GM23338 (cell line): ENCODE measurements around the gene FMN1. TPM values are rescaled to one million over a fixed set of nuclear protein-coding genes. Genes with fewer than 3 reads are reported as not detected.

Experiments
- ATAC-seq: fragments of 200-7000 bp; cut with Tn5 transposase; 3 replicates; pipeline ENCODE4 v1.9.1; 2020
- DNase-seq: peaks from one replicate; pipeline ENCODE4 v3.0.0-alpha.2; 2015; ENCODE audit warnings: low spot score
- H2AFZ ChIP-seq: fragments of 200-600 bp; sonication (generic); 2 replicates; pipeline ENCODE4 v1.8.0; 2016; ENCODE audit warnings: antibody characterized with exemption, mild to moderate bottlenecking, moderate library complexity
- H3F3A ChIP-seq: fragments of 200-600 bp; sonication (generic); replicated peaks from 2 replicates; pipeline ENCODE4 v1.8.0; 2017; ENCODE audit warnings: antibody characterized with exemption, mixed run types, low read depth
- H3K27ac ChIP-seq: fragments of 200-600 bp; sonication (generic); 2 replicates; pipeline ENCODE4 v1.6.1; 2016; ENCODE audit warnings: low read depth
- H3K27me3 ChIP-seq: fragments of 200-600 bp; sonication (generic); 2 replicates; pipeline ENCODE4 v1.8.0; 2016; ENCODE audit warnings: mild to moderate bottlenecking, mixed run types, moderate library complexity; ENCODE audit not compliant: insufficient read depth
- H3K36me3 ChIP-seq: fragments of 200-600 bp; sonication (generic); 2 replicates; pipeline ENCODE4 v1.8.0; 2016; ENCODE audit warnings: mild to moderate bottlenecking; ENCODE audit not compliant: insufficient read depth
- H3K4me1 ChIP-seq: fragments of 200-600 bp; sonication (generic); 2 replicates; pipeline ENCODE4 v1.8.0; 2016; ENCODE audit warnings: mild to moderate bottlenecking, moderate library complexity; ENCODE audit not compliant: insufficient read depth
- H3K4me2 ChIP-seq: fragments of 200-600 bp; sonication (generic); 2 replicates; pipeline ENCODE4 v1.7.1; 2017; ENCODE audit warnings: mixed run types
- H3K4me3 ChIP-seq: fragments of 200-600 bp; sonication (generic); 2 replicates; pipeline ENCODE4 v1.6.1; 2016; ENCODE audit warnings: mixed run types
- H3K79me2 ChIP-seq: fragments of 200-600 bp; sonication (generic); replicated peaks from 2 replicates; pipeline ENCODE4 v1.8.0; 2017; ENCODE audit warnings: mild to moderate bottlenecking; ENCODE audit not compliant: insufficient read depth
- H3K9me2 ChIP-seq: fragments of 200-600 bp; sonication (generic); 2 replicates; pipeline ENCODE4 v1.8.0; 2017; ENCODE audit not compliant: insufficient read depth
- H4K20me1 ChIP-seq: fragments of 200-600 bp; sonication (generic); replicated peaks from 2 replicates; pipeline ENCODE4 v1.8.0; 2017; ENCODE audit warnings: mild to moderate bottlenecking; ENCODE audit not compliant: insufficient read depth
- H3K27ac Mint-ChIP-seq: 2 replicates; pipeline ENCODE4 v1.8.0; 2020; ENCODE audit warnings: inconsistent platforms, mild to moderate bottlenecking, moderate library complexity, mixed read lengths
- H3K27me3 Mint-ChIP-seq: 3 replicates; pipeline ENCODE4 v1.8.0; 2022; ENCODE audit warnings: low read depth, mild to moderate bottlenecking, moderate library complexity, mixed read lengths, inconsistent platforms; ENCODE audit not compliant: insufficient read depth, poor library complexity
- H3K36me3 Mint-ChIP-seq: 3 replicates; pipeline ENCODE4 v1.8.0; 2021; ENCODE audit warnings: low read depth, mild to moderate bottlenecking, inconsistent platforms, moderate library complexity, mixed read lengths
- H3K4me1 Mint-ChIP-seq: 3 replicates; pipeline ENCODE4 v1.8.0; 2020; ENCODE audit warnings: mild to moderate bottlenecking, inconsistent platforms, mixed read lengths
- H3K4me3 Mint-ChIP-seq: 3 replicates; pipeline ENCODE4 v1.8.0; 2021; ENCODE audit warnings: moderate library complexity, mild to moderate bottlenecking, inconsistent platforms, mixed read lengths
- H3K9me3 Mint-ChIP-seq: 3 replicates; pipeline ENCODE4 v1.8.0; 2020; ENCODE audit warnings: moderate library complexity, mild to moderate bottlenecking, inconsistent platforms, mixed read lengths
- CREB1 ChIP-seq: fragments of 250-450 bp; sonication (Bioruptor Pico); IDR thresholded peaks from 2 replicates; pipeline ENCODE4 v1.5.0; 2020; ENCODE audit warnings: low read depth, mild to moderate bottlenecking, moderate library complexity
- EZH2 ChIP-seq: fragments of 200-600 bp; sonication (generic); IDR thresholded peaks from one replicate; pipeline ENCODE4 v1.8.0; 2017; ENCODE audit warnings: antibody characterized with exemption, mild to moderate bottlenecking, low read depth; ENCODE audit not compliant: unreplicated experiment
- EZH2phosphoT487 ChIP-seq: fragments of 200-600 bp; sonication (generic); IDR thresholded peaks from one replicate; pipeline ENCODE4 v1.8.1; 2018; ENCODE audit warnings: antibody characterized with exemption; ENCODE audit not compliant: unreplicated experiment
- JUNB ChIP-seq: IDR thresholded peaks from one replicate; pipeline ENCODE4 v1.6.1; 2016; ENCODE audit warnings: antibody characterized with exemption; ENCODE audit not compliant: unreplicated experiment
- NANOG ChIP-seq: IDR thresholded peaks from 2 replicates; pipeline ENCODE4 v1.6.1; 2016; ENCODE audit warnings: antibody characterized with exemption, borderline replicate concordance
- POLR2AphosphoS5 ChIP-seq: IDR thresholded peaks from 2 replicates; pipeline ENCODE4 v1.6.1; 2016; ENCODE audit warnings: antibody characterized with exemption, low read depth
- STAT1 ChIP-seq: IDR thresholded peaks from one replicate; pipeline ENCODE4 v1.6.1; 2016; ENCODE audit warnings: antibody characterized with exemption; ENCODE audit not compliant: unreplicated experiment
- ZNF114 ChIP-seq: fragments of 250-450 bp; sonication (Bioruptor Pico); IDR thresholded peaks from 2 replicates; pipeline ENCODE4 v1.5.0; 2020; ENCODE audit warnings: mild to moderate bottlenecking, moderate library complexity
- ZNF331 ChIP-seq: fragments of 250-450 bp; sonication (Bioruptor Pico); IDR thresholded peaks from 2 replicates; pipeline ENCODE4 v1.5.0; 2020; ENCODE audit warnings: low read depth, mild to moderate bottlenecking, moderate library complexity
- polyA plus RNA-seq: library from polyadenylated mRNA; unstranded; fragments of >200 nt; fragmentation: Nextera tagmentation; extraction: Ambion mirVana; gene quantifications from 2 replicates; pipeline ENCODE4 v1.2.1, GENCODE V29; 2016
- total RNA-seq: library from RNA; depleted of rRNA; stranded (reverse); fragments of >200 nt; shearing (Covaris generic); gene quantifications from 2 replicates; pipeline ENCODE4 v1.2.3, GENCODE V29; 2014
- TF ChIP-seq, protein P1 (sequence below): fragments of 250-450 bp; sonication (Bioruptor Pico); IDR thresholded peaks from 2 replicates; pipeline ENCODE4 v1.5.0; 2020; ENCODE audit warnings: mild to moderate bottlenecking, moderate library complexity
- TF ChIP-seq, protein P2 (sequence below): IDR thresholded peaks from one replicate; pipeline ENCODE4 v1.6.1; 2018; ENCODE audit warnings: antibody characterized with exemption; ENCODE audit not compliant: unreplicated experiment
- TF ChIP-seq, protein P3 (sequence below): IDR thresholded peaks from 2 replicates; pipeline ENCODE4 v1.6.1; 2016; ENCODE audit warnings: antibody characterized with exemption
- TF ChIP-seq, protein P4 (sequence below), 2 experiments: fragments of 200-600 bp in 1 of 2; sonication (generic) in 1 of 2; conservative IDR thresholded peaks; 2 replicates each; pipeline versions ENCODE4 v1.5.1 to v1.6.1; 2016 to 2017; ENCODE audit warnings: antibody characterized with exemption in 2 of 2, low read depth in 2 of 2, mild to moderate bottlenecking in 2 of 2, moderate library complexity in 1 of 2

The FMN1 gene
- total and polyA plus RNA-seq, 2 experiments from 2014 or later: 1.2 to 1.6 TPM

DNA sequence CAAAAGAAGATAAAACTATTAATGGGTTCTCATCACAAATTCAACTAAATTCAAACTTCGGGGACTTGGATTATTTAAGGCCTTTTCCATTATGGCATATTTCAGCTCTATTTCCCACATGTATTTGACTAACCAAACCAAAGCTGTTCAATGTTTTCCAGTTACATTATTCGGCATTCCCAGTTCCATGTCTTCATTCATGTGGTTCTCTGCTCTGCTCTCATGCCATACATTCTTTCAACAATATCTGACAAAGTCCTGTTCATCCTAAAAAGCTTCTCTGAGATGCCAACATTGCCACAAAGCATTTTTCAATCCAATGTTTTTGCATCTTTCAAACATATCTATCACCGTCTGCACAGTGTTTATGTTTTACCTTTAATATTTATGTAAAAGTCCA is 335.3 kb downstream of the FMN1 start:
- Histone ChIP-seq H2AFZ (no peak overlapping the region), H4K20me1 (no peaks in the 10 kb centered on the region), H3K27me3 (no peaks in the 10 kb centered on the region), H3K4me1 (no peaks in the 10 kb centered on the region), H3K4me3 (no peak overlapping the region), H3K79me2 (no peaks in the 10 kb centered on the region), H3F3A (no peaks in the 10 kb centered on the region), H3K4me2 (no peak overlapping the region), H3K36me3 (no peaks in the 10 kb centered on the region), H3K27ac (no peak overlapping the region), H3K9me2 (peaks cover 3% of the 10 kb centered on the region)
- H3K4me3 Mint-ChIP-seq: no peak overlapping the region
- DNase-seq (no peak), ATAC-seq (no peak)
- no peaks in the 10 kb centered on the region for H3K9me3 Mint-ChIP-seq
- H3K27me3 Mint-ChIP-seq: peaks cover 4% of the 10 kb centered on the region
- H3K27ac Mint-ChIP-seq: no peak overlapping the region
- no peaks in the 10 kb centered on the region for H3K36me3 Mint-ChIP-seq
- peaks cover 21% of the 10 kb centered on the region for H3K4me1 Mint-ChIP-seq
- TF ChIP-seq, protein P1, sequence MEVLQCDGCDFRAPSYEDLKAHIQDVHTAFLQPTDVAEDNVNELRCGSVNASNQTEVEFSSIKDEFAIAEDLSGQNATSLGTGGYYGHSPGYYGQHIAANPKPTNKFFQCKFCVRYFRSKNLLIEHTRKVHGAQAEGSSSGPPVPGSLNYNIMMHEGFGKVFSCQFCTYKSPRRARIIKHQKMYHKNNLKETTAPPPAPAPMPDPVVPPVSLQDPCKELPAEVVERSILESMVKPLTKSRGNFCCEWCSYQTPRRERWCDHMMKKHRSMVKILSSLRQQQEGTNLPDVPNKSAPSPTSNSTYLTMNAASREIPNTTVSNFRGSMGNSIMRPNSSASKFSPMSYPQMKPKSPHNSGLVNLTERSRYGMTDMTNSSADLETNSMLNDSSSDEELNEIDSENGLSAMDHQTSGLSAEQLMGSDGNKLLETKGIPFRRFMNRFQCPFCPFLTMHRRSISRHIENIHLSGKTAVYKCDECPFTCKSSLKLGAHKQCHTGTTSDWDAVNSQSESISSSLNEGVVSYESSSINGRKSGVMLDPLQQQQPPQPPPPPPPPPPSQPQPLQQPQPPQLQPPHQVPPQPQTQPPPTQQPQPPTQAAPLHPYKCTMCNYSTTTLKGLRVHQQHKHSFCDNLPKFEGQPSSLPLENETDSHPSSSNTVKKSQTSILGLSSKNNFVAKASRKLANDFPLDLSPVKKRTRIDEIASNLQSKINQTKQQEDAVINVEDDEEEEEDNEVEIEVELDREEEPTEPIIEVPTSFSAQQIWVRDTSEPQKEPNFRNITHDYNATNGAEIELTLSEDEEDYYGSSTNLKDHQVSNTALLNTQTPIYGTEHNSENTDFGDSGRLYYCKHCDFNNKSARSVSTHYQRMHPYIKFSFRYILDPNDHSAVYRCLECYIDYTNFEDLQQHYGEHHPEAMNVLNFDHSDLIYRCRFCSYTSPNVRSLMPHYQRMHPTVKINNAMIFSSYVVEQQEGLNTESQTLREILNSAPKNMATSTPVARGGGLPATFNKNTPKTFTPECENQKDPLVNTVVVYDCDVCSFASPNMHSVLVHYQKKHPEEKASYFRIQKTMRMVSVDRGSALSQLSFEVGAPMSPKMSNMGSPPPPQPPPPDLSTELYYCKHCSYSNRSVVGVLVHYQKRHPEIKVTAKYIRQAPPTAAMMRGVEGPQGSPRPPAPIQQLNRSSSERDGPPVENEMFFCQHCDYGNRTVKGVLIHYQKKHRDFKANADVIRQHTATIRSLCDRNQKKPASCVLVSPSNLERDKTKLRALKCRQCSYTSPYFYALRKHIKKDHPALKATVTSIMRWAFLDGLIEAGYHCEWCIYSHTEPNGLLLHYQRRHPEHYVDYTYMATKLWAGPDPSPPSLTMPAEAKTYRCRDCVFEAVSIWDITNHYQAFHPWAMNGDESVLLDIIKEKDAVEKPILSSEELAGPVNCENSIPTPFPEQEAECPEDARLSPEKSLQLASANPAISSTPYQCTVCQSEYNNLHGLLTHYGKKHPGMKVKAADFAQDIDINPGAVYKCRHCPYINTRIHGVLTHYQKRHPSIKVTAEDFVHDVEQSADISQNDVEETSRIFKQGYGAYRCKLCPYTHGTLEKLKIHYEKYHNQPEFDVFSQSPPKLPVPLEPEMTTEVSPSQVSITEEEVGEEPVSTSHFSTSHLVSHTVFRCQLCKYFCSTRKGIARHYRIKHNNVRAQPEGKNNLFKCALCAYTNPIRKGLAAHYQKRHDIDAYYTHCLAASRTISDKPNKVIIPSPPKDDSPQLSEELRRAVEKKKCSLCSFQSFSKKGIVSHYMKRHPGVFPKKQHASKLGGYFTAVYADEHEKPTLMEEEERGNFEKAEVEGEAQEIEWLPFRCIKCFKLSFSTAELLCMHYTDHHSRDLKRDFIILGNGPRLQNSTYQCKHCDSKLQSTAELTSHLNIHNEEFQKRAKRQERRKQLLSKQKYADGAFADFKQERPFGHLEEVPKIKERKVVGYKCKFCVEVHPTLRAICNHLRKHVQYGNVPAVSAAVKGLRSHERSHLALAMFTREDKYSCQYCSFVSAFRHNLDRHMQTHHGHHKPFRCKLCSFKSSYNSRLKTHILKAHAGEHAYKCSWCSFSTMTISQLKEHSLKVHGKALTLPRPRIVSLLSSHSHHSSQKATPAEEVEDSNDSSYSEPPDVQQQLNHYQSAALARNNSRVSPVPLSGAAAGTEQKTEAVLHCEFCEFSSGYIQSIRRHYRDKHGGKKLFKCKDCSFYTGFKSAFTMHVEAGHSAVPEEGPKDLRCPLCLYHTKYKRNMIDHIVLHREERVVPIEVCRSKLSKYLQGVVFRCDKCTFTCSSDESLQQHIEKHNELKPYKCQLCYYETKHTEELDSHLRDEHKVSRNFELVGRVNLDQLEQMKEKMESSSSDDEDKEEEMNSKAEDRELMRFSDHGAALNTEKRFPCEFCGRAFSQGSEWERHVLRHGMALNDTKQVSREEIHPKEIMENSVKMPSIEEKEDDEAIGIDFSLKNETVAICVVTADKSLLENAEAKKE: no peak
- no peak for TF ChIP-seq STAT1
- TF ChIP-seq, protein P2, sequence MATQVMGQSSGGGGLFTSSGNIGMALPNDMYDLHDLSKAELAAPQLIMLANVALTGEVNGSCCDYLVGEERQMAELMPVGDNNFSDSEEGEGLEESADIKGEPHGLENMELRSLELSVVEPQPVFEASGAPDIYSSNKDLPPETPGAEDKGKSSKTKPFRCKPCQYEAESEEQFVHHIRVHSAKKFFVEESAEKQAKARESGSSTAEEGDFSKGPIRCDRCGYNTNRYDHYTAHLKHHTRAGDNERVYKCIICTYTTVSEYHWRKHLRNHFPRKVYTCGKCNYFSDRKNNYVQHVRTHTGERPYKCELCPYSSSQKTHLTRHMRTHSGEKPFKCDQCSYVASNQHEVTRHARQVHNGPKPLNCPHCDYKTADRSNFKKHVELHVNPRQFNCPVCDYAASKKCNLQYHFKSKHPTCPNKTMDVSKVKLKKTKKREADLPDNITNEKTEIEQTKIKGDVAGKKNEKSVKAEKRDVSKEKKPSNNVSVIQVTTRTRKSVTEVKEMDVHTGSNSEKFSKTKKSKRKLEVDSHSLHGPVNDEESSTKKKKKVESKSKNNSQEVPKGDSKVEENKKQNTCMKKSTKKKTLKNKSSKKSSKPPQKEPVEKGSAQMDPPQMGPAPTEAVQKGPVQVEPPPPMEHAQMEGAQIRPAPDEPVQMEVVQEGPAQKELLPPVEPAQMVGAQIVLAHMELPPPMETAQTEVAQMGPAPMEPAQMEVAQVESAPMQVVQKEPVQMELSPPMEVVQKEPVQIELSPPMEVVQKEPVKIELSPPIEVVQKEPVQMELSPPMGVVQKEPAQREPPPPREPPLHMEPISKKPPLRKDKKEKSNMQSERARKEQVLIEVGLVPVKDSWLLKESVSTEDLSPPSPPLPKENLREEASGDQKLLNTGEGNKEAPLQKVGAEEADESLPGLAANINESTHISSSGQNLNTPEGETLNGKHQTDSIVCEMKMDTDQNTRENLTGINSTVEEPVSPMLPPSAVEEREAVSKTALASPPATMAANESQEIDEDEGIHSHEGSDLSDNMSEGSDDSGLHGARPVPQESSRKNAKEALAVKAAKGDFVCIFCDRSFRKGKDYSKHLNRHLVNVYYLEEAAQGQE: no peak
- TF ChIP-seq CREB1 (CRISPR knock-in tag): no peak
- TF ChIP-seq JUNB: no peak
- TF ChIP-seq POLR2AphosphoS5: no peak
- TF ChIP-seq NANOG: no peak
- no peak for TF ChIP-seq ZNF114 (CRISPR knock-in tag)
- TF ChIP-seq EZH2: no peak
- TF ChIP-seq EZH2phosphoT487: no peak
- TF ChIP-seq, protein P3, sequence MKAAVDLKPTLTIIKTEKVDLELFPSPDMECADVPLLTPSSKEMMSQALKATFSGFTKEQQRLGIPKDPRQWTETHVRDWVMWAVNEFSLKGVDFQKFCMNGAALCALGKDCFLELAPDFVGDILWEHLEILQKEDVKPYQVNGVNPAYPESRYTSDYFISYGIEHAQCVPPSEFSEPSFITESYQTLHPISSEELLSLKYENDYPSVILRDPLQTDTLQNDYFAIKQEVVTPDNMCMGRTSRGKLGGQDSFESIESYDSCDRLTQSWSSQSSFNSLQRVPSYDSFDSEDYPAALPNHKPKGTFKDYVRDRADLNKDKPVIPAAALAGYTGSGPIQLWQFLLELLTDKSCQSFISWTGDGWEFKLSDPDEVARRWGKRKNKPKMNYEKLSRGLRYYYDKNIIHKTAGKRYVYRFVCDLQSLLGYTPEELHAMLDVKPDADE: no peak
- TF ChIP-seq ZNF331 (CRISPR knock-in tag): no peak
- TF ChIP-seq, protein P4, sequence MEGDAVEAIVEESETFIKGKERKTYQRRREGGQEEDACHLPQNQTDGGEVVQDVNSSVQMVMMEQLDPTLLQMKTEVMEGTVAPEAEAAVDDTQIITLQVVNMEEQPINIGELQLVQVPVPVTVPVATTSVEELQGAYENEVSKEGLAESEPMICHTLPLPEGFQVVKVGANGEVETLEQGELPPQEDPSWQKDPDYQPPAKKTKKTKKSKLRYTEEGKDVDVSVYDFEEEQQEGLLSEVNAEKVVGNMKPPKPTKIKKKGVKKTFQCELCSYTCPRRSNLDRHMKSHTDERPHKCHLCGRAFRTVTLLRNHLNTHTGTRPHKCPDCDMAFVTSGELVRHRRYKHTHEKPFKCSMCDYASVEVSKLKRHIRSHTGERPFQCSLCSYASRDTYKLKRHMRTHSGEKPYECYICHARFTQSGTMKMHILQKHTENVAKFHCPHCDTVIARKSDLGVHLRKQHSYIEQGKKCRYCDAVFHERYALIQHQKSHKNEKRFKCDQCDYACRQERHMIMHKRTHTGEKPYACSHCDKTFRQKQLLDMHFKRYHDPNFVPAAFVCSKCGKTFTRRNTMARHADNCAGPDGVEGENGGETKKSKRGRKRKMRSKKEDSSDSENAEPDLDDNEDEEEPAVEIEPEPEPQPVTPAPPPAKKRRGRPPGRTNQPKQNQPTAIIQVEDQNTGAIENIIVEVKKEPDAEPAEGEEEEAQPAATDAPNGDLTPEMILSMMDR (conservative IDR thresholded peaks at IDR 0.05; ENCODE audit: low read depth in 2 of 2): no peak
